ENCODE measurements around the gene IGFN1.

The IGFN1 gene

GRCh38 chr1:201184307-201185122, 6.1 kb upstream of the IGFN1 start:
- no peak overlapping the region for H3K4me3 ChIP-seq (ENCODE audit: low read depth, low read length)
- DNase-seq (ENCODE audit: low read depth) = no peak
- peak; percentile 83 for TF ChIP-seq CTCF (IDR thresholded peaks at IDR 0.05; ENCODE audit: control insufficient read depth, extremely low read depth, insufficient read depth)

GRCh38 chr1:201185123-201185453, 5.5 kb upstream of the IGFN1 start:
- H3K4me3 ChIP-seq (ENCODE audit: low read depth, low read length) = no peak overlapping the region
- no peak for DNase-seq (ENCODE audit: low read depth)
- TF ChIP-seq CTCF (IDR thresholded peaks at IDR 0.05; ENCODE audit: control insufficient read depth, extremely low read depth, insufficient read depth) = no peak

- no peak for DNase-seq (ENCODE audit: low read depth)
- H3K4me3 ChIP-seq (ENCODE audit: low read depth, low read length) = no peak overlapping the region
- TF ChIP-seq CTCF (IDR thresholded peaks at IDR 0.05; ENCODE audit: control insufficient read depth, extremely low read depth, insufficient read depth) = no peak
These were observed 5.0 kb upstream of the IGFN1 start for GRCh38 chr1:201185527-201186128.

DNA sequence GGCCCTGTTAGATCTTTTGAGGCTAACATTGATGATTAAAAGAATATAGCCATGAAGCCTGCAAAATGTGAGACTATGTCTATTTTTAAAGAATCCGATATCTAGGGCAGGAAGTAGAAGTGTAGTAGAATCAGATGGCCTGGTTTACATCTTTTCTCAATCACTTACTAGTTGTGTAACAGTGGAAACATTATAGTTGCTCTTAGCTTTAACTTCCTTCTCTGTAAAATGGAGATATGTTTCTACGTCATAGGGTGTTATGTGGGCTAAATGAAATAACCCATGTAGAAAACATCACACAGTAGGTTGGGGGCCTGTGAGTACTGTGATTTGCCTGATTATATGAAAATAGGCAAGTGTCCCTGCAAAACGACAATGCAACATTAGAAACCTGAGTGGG, 4.4 kb upstream of the IGFN1 start:
- TF ChIP-seq CTCF (IDR thresholded peaks at IDR 0.05; ENCODE audit: control insufficient read depth, extremely low read depth, insufficient read depth) = no peak
- no peak for DNase-seq (ENCODE audit: low read depth)

DNA sequence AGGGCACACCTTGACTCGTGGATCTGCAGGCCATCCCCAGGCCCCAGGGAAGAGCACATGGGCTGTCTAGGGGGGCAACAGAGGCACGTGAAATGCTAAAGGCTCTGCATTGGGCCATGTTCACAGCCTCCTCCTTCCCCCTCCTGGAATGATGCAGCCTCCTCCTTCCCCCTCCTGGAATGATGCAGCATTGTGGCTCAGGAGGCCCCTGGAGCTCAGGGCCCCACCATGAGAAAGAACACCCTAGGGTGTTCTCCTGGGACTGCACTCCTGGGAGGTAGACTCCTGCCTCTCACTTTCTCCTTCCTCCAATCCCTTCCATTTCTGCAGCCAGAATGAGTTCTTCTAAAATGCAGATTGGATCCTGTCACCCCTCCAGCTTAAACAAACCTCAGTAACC, 1.5 kb upstream of the IGFN1 start:
- TF ChIP-seq CTCF (IDR thresholded peaks at IDR 0.05; ENCODE audit: control insufficient read depth, extremely low read depth, insufficient read depth) = no peak
- H3K4me3 ChIP-seq (ENCODE audit: low read depth, low read length) = no peak overlapping the region
- no peak for DNase-seq (ENCODE audit: low read depth)

More for the DNA sequence above, 4.4 kb upstream of the IGFN1 start:
- no peak overlapping the region for H3K4me3 ChIP-seq (ENCODE audit: low read depth, low read length)

- no peak for DNase-seq (ENCODE audit: low read depth)
- no peak overlapping the region for H3K4me3 ChIP-seq (ENCODE audit: low read depth, low read length)
- no peak for TF ChIP-seq CTCF (IDR thresholded peaks at IDR 0.05; ENCODE audit: control insufficient read depth, extremely low read depth, insufficient read depth)
These were observed 619 bp upstream of the IGFN1 start for GRCh38 chr1:201190005-201190404.

Data from LNCaP clone FGC (cell line).